SK-N-SH (cell line): ENCODE measurements around the gene ITGAL. TPM values are rescaled to one million over a fixed set of nuclear protein-coding genes. Genes with fewer than 3 reads are reported as not detected.
"Not testable (repeated sequence)": the region's sequence is repeated elsewhere in the genome, so short reads cannot be mapped to it uniquely, and the experiment has no call there.

Experiments
- CTCF ChIA-PET: fragments of 300-600, 350-600 bp; formaldehyde crosslinking; extraction: SDS; loops from one replicate; lab custom pipeline; 2021; lab: Yijun Ruan, JAX
- POLR2A ChIA-PET: fragments of 350-600 bp; sonication (Branson Sonifier 250); formaldehyde crosslinking; extraction: SDS; loops from one replicate; lab custom pipeline; 2020; ENCODE audit warnings: antibody characterized with exemption, inconsistent platforms; lab: Yijun Ruan, JAX
- DNase-seq: peaks from one replicate; pipeline ENCODE4 v3.0.0; 2012
- H2AFZ ChIP-seq: fragments of 200-600 bp; sonication (generic); 2 replicates; pipeline ENCODE4 v1.8.1; 2016; ENCODE audit warnings: antibody characterized with exemption, mild to moderate bottlenecking, low read depth
- H3F3A ChIP-seq: fragments of 200-600 bp; sonication (generic); replicated peaks from 2 replicates; pipeline ENCODE3; 2016; ENCODE audit warnings: antibody characterized with exemption, mild to moderate bottlenecking; ENCODE audit not compliant: insufficient read depth
- H3K27ac ChIP-seq, 2 experiments: fragments of 200-500 bp in 1 of 2; fragments of 200-600 bp in 1 of 2; sonication (Bioruptor generic) in 1 of 2; sonication (generic), shearing (Covaris generic) in 1 of 2; 2 replicates each; pipeline versions ENCODE4 v1.5.1 to v1.6.1; 2014 to 2016; ENCODE audit warnings: low read depth in 2 of 2, inconsistent platforms in 1 of 2, low read length in 1 of 2, mild to moderate bottlenecking in 1 of 2, mixed read lengths in 1 of 2
- H3K27me3 ChIP-seq: fragments of 200-600 bp; sonication (generic), shearing (Covaris generic); 2 replicates; pipeline ENCODE4 v1.6.1; 2016; ENCODE audit warnings: mixed run types; ENCODE audit not compliant: insufficient read depth
- H3K36me3 ChIP-seq, 2 experiments: fragments of 200-500 bp in 1 of 2; fragments of 200-600 bp in 1 of 2; sonication (Bioruptor generic) in 1 of 2; sonication (generic) in 1 of 2; replicated peaks in 1 of 2; 2 replicates each; pipeline versions ENCODE3 to v1.5.1; 2014 to 2016; ENCODE audit warnings: low read length in 1 of 2, mild to moderate bottlenecking in 1 of 2; ENCODE audit not compliant: insufficient read depth in 2 of 2, control insufficient read depth in 1 of 2
- H3K4me1 ChIP-seq, 2 experiments: fragments of 200-500 bp in 1 of 2; fragments of 200-600 bp in 1 of 2; sonication (Bioruptor generic) in 1 of 2; sonication (generic), shearing (Covaris generic) in 1 of 2; 2 replicates each; pipeline versions ENCODE4 v1.5.1 to v1.6.1; 2014 to 2016; ENCODE audit warnings: low read depth in 1 of 2, low read length in 1 of 2, mixed run types in 1 of 2; ENCODE audit not compliant: insufficient read depth in 2 of 2, control insufficient read depth in 1 of 2
- H3K4me2 ChIP-seq: fragments of 200-600 bp; sonication (generic), shearing (Covaris generic); 2 replicates; pipeline ENCODE4 v1.6.1; 2017; ENCODE audit warnings: mixed run types
- H3K4me3 ChIP-seq, 2 experiments: fragments of 200-500 bp in 1 of 2; fragments of 200-600 bp in 1 of 2; sonication (Bioruptor generic) in 1 of 2; sonication (generic), shearing (Covaris generic) in 1 of 2; 2 replicates each; pipeline versions ENCODE4 v1.5.1 to v1.8.1; 2014 to 2016; ENCODE audit warnings: low read depth in 2 of 2, inconsistent platforms in 1 of 2, low read length in 1 of 2, mild to moderate bottlenecking in 1 of 2, mixed read lengths in 1 of 2, moderate library complexity in 1 of 2
- H3K79me2 ChIP-seq: fragments of 200-600 bp; sonication (generic); 2 replicates; pipeline ENCODE4 v1.8.1; 2017; ENCODE audit warnings: mild to moderate bottlenecking; ENCODE audit not compliant: insufficient read depth
- H3K9ac ChIP-seq: fragments of 200-600 bp; sonication (generic); 2 replicates; pipeline ENCODE4 v1.6.1; 2017; ENCODE audit warnings: mixed run types
- H3K9me2 ChIP-seq: fragments of 200-600 bp; sonication (generic); 2 replicates; pipeline ENCODE4 v1.6.1; 2017; ENCODE audit warnings: mixed run types
- H3K9me3 ChIP-seq: fragments of 200-600 bp; sonication (generic); 2 replicates; pipeline ENCODE4 v1.6.1; 2017; ENCODE audit warnings: mixed run types, mild to moderate bottlenecking, moderate library complexity
- H4K20me1 ChIP-seq: fragments of 200-600 bp; sonication (generic); 2 replicates; pipeline ENCODE4 v1.6.1; 2017; ENCODE audit warnings: mild to moderate bottlenecking, mixed run types; ENCODE audit not compliant: insufficient read depth
- GABPA ChIP-seq: IDR thresholded peaks from 2 replicates; pipeline ENCODE4 v1.4.0; 2012; ENCODE audit warnings: low read depth, mild to moderate bottlenecking
- MEF2A ChIP-seq: IDR thresholded peaks from 2 replicates; pipeline ENCODE4 v1.4.0; 2012; ENCODE audit warnings: low read depth, borderline replicate concordance
- NRF1 ChIP-seq: IDR thresholded peaks from 2 replicates; pipeline ENCODE4 v1.6.1; 2012; ENCODE audit warnings: low read depth, mild to moderate bottlenecking, low read length
- REST ChIP-seq: IDR thresholded peaks from 2 replicates; pipeline ENCODE4 v1.6.1; 2012; ENCODE audit warnings: mild to moderate bottlenecking, low read depth, low read length, moderate library complexity
- RFX5 ChIP-seq: IDR thresholded peaks from 2 replicates; pipeline ENCODE4 v1.6.1; 2012; ENCODE audit warnings: mild to moderate bottlenecking, improper control_type of control experiment, low read length
- ZBTB33 ChIP-seq: IDR thresholded peaks from 2 replicates; pipeline ENCODE4 v1.4.0; 2012; ENCODE audit warnings: low read depth, borderline replicate concordance
- WGBS: methylation state at CpG from one replicate; pipeline ENCODE4 v1.1.6; 2017; ENCODE audit warnings: low lambda C conversion rate; 5-methylcytosine and 5-hydroxymethylcytosine counted together
- polyA plus RNA-seq, 3 experiments: library from polyadenylated mRNA; depleted of rRNA; stranded (reverse); fragments of >200 nt; gene quantifications; 2 replicates each; pipeline ENCODE4 v1.2.3, GENCODE V29; 2012

ITGAL gene
- polyA plus RNA-seq, 1 of the 3 experiments (the other 2 are of a cell fraction) = 0.12 TPM

DNA sequence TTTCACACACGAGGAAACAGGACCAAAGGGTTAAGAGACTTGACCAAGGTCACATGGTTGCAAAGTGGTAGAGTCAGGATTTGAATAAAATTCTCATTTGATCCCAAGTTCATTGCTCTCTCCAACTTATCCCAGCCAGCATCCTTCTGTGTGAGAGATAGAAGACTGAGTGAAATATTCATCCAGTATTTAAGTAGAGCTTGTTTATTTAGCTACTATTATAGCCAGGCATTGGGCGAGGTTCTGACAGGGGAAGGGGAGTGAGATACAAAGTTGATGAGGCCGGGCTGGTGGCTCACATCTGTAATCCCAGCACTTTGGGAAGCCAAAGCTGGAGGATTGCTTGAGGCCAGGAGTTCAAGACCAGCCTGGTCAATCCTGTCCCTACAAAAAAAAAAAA is 4.4 kb downstream of the ITGAL start:
- Histone ChIP-seq H3K27me3 (peaks cover 15% of the 10 kb centered on the region), H3K9me2 (no peaks in the 10 kb centered on the region), H3K4me2 (no peak overlapping the region), H3K79me2 (no peaks in the 10 kb centered on the region), H4K20me1 (no peaks in the 10 kb centered on the region), H3F3A (no peaks in the 10 kb centered on the region), H3K4me1 (no peaks in the 10 kb centered on the region), H3K4me3 (no peak overlapping the region), H3K27ac (no peak overlapping the region), H3K36me3 (no peaks in the 10 kb centered on the region), H2AFZ (no peak overlapping the region), H3K9ac (no peak overlapping the region), H3K9me3 (no peaks in the 10 kb centered on the region)
- DNase-seq = no peak
- 29% methylated on average over 3 of the region's 3 CpGs for WGBS
- CTCF ChIA-PET = no interaction called here
- POLR2A ChIA-PET = no interaction called here
- TF ChIP-seq GABPA (no peak), RFX5 (no peak), NRF1 (no peak), ZBTB33 (no peak), MEF2A (no peak), REST (no peak)

GRCh38 chr16:30477773-30478172 is 5.2 kb downstream of the ITGAL start:
- WGBS = 67% methylated on average over 3 of the region's 3 CpGs
- H3K4me2 ChIP-seq, H3K9ac ChIP-seq, H3K79me2 ChIP-seq, H3F3A ChIP-seq, H3K27ac ChIP-seq, H3K4me1 ChIP-seq, H2AFZ ChIP-seq, H3K36me3 ChIP-seq, H3K4me3 ChIP-seq, H3K9me2 ChIP-seq, H4K20me1 ChIP-seq, DNase-seq, H3K9me3 ChIP-seq, POLR2A ChIA-PET, CTCF ChIA-PET: not testable (repeated sequence)
- H3K27me3 ChIP-seq = peaks cover 15% of the 10 kb centered on the region
